Glutamatergic neuron (in vitro differentiated cells): Measurements from ENCODE around the gene CETN2. TPM values are rescaled to one million over a fixed set of nuclear protein-coding genes. Genes with fewer than 3 reads are reported as not detected.
"Not testable (repeated sequence)": the region's sequence is repeated elsewhere in the genome, so short reads cannot be mapped to it uniquely, and the experiment has no call there.

Source experiments
- DNase-seq: peaks from one replicate; pipeline ENCODE4 v3.0.0; 2022
- H3K27ac Mint-ChIP-seq: one replicate; pipeline ENCODE4 v1.8.0; 2020; ENCODE audit warnings: mild to moderate bottlenecking, mixed read lengths, inconsistent platforms; ENCODE audit not compliant: unreplicated experiment
- H3K27me3 Mint-ChIP-seq: one replicate; pipeline ENCODE4 v1.8.0; 2020; ENCODE audit warnings: mild to moderate bottlenecking, moderate library complexity, mixed read lengths, inconsistent platforms; ENCODE audit not compliant: unreplicated experiment
- H3K36me3 Mint-ChIP-seq: one replicate; pipeline ENCODE4 v1.8.0; 2020; ENCODE audit warnings: mild to moderate bottlenecking, mixed read lengths, inconsistent platforms; ENCODE audit not compliant: unreplicated experiment
- H3K4me1 Mint-ChIP-seq: one replicate; pipeline ENCODE4 v1.8.0; 2020; ENCODE audit warnings: mild to moderate bottlenecking, low read depth, mixed read lengths, inconsistent platforms; ENCODE audit not compliant: unreplicated experiment
- H3K4me3 Mint-ChIP-seq: one replicate; pipeline ENCODE4 v1.8.0; 2020; ENCODE audit warnings: mild to moderate bottlenecking, mixed read lengths, inconsistent platforms; ENCODE audit not compliant: unreplicated experiment
- H3K9me3 Mint-ChIP-seq: one replicate; pipeline ENCODE4 v1.8.0; 2020; ENCODE audit warnings: mild to moderate bottlenecking, moderate library complexity, mixed read lengths, inconsistent platforms; ENCODE audit not compliant: unreplicated experiment
- total RNA-seq: library from RNA; stranded (reverse); fragmentation: NEBNext Ultra II Directional; extraction: Animal tissue kit (Norgen Biotek cat#: 25700); gene quantifications from one replicate; pipeline ENCODE4 v1.2.1, GENCODE V29; 2021; ENCODE audit not compliant: unreplicated experiment
- TF ChIP-seq, protein P1 (sequence below): fragments of 200-600 bp; sonication (generic); IDR thresholded peaks from one replicate; pipeline ENCODE4 v1.5.0; 2021; ENCODE audit not compliant: partially characterized antibody, unreplicated experiment

CETN2 gene
- total RNA-seq, 1 donor from 2014 or later, result 23.6 TPM

DNA sequence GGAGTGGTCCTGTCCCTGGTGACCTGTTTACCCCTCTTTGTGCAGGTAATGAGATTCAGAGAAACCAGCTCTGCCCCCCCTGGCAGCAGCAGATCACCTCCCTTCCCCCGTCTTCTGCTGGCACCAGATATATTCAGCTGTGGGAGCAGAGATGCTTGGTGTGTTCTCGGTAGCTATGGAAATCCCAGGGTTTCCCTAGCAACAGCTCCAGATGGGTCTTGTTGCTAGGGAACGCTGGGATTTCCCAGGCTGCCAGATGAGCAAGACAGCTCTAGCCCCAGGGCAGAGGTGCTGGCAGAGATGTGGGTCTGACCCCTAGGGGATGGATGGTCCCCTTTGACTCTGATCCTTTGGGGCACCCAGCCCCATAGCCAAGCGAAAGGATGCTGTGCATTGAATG lies 20.2 kb downstream of the CETN2 start:
- H3K36me3 Mint-ChIP-seq, result no peaks in the 10 kb centered on the region
- H3K27ac Mint-ChIP-seq, result peak overlapping the region; percentile 93
- peaks cover 12% of the 10 kb centered on the region for H3K4me1 Mint-ChIP-seq
- H3K9me3 Mint-ChIP-seq, result peaks cover 5% of the 10 kb centered on the region
- peak overlapping the region; percentile 74 for H3K4me3 Mint-ChIP-seq
- no peaks in the 10 kb centered on the region for H3K27me3 Mint-ChIP-seq
- TF ChIP-seq, protein P1, sequence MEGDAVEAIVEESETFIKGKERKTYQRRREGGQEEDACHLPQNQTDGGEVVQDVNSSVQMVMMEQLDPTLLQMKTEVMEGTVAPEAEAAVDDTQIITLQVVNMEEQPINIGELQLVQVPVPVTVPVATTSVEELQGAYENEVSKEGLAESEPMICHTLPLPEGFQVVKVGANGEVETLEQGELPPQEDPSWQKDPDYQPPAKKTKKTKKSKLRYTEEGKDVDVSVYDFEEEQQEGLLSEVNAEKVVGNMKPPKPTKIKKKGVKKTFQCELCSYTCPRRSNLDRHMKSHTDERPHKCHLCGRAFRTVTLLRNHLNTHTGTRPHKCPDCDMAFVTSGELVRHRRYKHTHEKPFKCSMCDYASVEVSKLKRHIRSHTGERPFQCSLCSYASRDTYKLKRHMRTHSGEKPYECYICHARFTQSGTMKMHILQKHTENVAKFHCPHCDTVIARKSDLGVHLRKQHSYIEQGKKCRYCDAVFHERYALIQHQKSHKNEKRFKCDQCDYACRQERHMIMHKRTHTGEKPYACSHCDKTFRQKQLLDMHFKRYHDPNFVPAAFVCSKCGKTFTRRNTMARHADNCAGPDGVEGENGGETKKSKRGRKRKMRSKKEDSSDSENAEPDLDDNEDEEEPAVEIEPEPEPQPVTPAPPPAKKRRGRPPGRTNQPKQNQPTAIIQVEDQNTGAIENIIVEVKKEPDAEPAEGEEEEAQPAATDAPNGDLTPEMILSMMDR, result no peak
- peak; percentile 43 for DNase-seq

DNA sequence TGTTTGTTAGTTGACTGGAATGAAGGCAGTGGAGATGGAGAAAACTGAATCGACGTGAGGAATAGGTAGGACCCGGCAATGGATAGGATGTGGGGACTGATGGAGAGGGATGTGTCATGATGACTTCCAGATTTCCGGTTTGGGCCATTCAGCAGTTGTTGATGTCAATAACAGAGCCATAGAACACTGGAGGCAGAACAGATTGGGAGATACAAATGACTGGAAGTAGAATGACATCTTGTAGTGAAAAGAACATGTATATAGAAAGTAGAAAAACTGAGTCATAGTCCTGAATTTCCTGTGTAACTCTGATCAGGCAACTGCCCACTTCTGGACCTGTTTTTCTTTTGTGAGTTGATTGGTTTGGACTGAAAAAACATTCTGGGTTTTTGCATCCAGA lies 24.5 kb downstream of the CETN2 start:
- Mint-ChIP-seq H3K27me3 (no peaks in the 10 kb centered on the region), H3K27ac (no peak overlapping the region), H3K4me3 (no peak overlapping the region), H3K9me3 (peaks cover 3% of the 10 kb centered on the region), H3K36me3 (no peaks in the 10 kb centered on the region), H3K4me1 (peaks cover 9% of the 10 kb centered on the region)
- TF ChIP-seq, protein P1, result no peak
- no peak for DNase-seq

DNA sequence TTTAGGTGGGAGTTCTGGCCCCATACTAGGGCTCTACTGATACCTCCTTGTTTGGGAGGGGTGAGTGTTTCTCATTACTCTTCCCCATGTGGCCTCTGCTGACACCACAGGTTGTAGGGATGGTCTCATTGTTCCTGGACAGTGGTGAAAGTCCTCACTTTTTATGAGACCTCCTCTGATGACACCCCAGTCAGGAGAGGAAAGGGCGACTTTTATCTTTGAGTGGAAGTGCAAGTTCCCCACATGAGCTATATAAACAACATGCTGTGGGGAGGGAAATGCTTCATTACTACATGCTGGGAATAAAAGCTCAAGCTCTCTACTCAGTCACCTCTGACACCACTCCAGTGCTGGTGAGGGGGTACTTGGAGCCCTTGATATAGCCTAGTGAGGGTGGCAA lies 31.6 kb downstream of the CETN2 start:
- DNase-seq, result no peak
- no peaks in the 10 kb centered on the region for H3K9me3 Mint-ChIP-seq
- TF ChIP-seq, protein P1, result no peak
- H3K36me3 Mint-ChIP-seq, result no peaks in the 10 kb centered on the region
- H3K27ac Mint-ChIP-seq, result no peak overlapping the region
- no peaks in the 10 kb centered on the region for H3K4me1 Mint-ChIP-seq
- H3K4me3 Mint-ChIP-seq, result no peak overlapping the region
- H3K27me3 Mint-ChIP-seq, result no peaks in the 10 kb centered on the region

DNA sequence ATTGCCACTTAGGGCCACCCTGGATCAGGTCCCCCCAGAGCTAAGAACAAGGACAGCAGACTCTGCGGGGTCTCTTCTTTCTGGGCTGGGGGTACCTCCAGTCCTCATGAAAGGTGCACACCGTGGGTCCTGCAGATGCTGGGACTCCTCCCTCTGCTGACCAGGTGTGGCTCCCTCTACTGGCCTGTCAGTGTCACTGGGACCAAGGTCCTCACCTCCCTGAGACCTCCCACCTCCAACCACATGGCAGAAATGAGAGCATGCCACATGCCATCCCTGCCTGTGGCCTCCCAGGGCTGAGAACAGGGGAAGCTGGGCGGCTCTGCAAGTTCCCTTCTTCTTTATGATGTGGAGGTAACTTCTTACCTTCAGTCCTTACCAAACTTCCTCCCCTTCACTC lies 43.5 kb downstream of the CETN2 start:
- not testable (repeated sequence) for DNase-seq, H3K27ac Mint-ChIP-seq, H3K9me3 Mint-ChIP-seq

More for the DNA sequence above, 43.5 kb downstream of the CETN2 start:
- H3K4me3 Mint-ChIP-seq, H3K36me3 Mint-ChIP-seq, H3K4me1 Mint-ChIP-seq, H3K27me3 Mint-ChIP-seq: not testable (repeated sequence)

Other genes starting within 250 kb of the CETN2 start
- gene GABRQ, start 192.9 kb downstream of the CETN2 start, total RNA-seq, result 2.6 TPM
- gene MAGEA3, start 132.0 kb downstream of the CETN2 start, total RNA-seq, result not detected
- not detected for gene CSAG2, start 121.5 kb downstream of the CETN2 start, total RNA-seq
- 10.6 TPM for gene MAGEA2B, start 116.1 kb downstream of the CETN2 start, total RNA-seq
- gene CSAG1, start 97.0 kb downstream of the CETN2 start, total RNA-seq, result 0.98 TPM
- 1.1 TPM for gene MAGEA12, start 97.0 kb downstream of the CETN2 start, total RNA-seq
- gene MAGEA2, start 76.9 kb downstream of the CETN2 start, total RNA-seq, result 2.7 TPM
- 7.4 TPM for gene CSAG3, start 71.5 kb downstream of the CETN2 start, total RNA-seq
- 0.32 TPM for gene MAGEA6, start 61.1 kb downstream of the CETN2 start, total RNA-seq
- gene NSDHL, start 306 bp upstream of the CETN2 start, total RNA-seq, result 36.1 TPM
- 1.1 TPM for gene ZNF185, start 67.3 kb upstream of the CETN2 start, total RNA-seq
- gene PNMA5, start 163.4 kb upstream of the CETN2 start, total RNA-seq, result not detected
- gene PNMA3, start 225.7 kb upstream of the CETN2 start, total RNA-seq, result 7.8 TPM
- 14.0 TPM for gene PNMA6A, start 241.7 kb upstream of the CETN2 start, total RNA-seq